OCI-LY3 (cell line): ENCODE results near the gene DVL3.

Experiments used
- CTCF ChIP-seq: fragments of 200-600, 300-600 bp; sonication (generic); IDR thresholded peaks from 2 replicates; pipeline ENCODE4 v1.5.1; 2014; ENCODE audit warnings: antibody characterized with exemption, low read length, low read depth
- EZH2phosphoT487 ChIP-seq: fragments of 200-600 bp; shearing (Covaris generic); IDR thresholded peaks from 2 replicates; pipeline ENCODE4 v1.6.1; 2018; ENCODE audit warnings: antibody characterized with exemption, mixed run types, low read depth

GRCh38 chr3:184200825-184201224 lies 45.6 kb downstream of the DVL3 start:
- no peak for TF ChIP-seq CTCF
- TF ChIP-seq EZH2phosphoT487: no peak
